SIG-M5 treated with dmso at 0.1 percent for 504 hours (cell line): Measurements from ENCODE around the gene PARD3B.

ENCODE experiments used
- DNase-seq: peaks from one replicate; lab custom pipeline; 2025; ENCODE audit not compliant: unreplicated experiment; lab: John Stamatoyannopoulos, UW

Gene PARD3B

DNA sequence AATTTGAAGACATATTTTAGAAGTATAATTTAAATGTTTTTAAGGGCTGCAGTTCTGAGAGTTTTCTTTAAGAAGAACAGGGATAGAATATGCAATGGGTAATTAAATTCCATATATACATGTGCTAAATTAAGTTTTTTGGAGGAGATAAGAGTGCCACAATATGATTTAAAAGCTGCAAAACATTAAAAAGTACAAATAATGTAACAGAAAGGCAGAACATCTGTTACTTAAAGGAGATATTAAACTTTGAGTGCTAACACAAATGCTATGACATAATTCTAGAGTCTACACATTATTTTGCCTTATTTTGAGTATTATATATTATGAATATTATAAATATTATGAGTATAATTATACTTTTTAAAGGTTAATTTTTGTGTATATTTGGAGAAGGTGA lies 102.4 kb downstream of the PARD3B start:
- DNase-seq = no peak

DNA sequence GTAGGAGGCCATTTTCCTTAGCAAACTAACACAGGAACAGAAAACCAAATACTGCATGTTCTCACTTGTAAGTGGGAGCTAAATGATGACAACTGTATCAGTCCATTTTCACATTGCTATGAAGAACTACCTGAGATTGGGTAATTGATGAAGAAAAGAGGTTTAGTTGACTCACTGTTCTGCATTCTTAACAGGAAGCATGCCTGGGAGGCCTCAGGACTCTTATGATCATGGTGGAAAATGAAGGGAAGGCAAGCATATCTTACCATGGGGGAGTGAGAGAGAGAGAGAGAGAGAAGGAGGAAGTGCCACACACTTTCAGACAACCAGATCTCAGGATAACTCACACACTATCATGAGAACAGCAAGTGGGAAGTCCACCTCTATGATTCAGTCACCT lies 105.3 kb downstream of the PARD3B start:
- DNase-seq = no peak

DNA sequence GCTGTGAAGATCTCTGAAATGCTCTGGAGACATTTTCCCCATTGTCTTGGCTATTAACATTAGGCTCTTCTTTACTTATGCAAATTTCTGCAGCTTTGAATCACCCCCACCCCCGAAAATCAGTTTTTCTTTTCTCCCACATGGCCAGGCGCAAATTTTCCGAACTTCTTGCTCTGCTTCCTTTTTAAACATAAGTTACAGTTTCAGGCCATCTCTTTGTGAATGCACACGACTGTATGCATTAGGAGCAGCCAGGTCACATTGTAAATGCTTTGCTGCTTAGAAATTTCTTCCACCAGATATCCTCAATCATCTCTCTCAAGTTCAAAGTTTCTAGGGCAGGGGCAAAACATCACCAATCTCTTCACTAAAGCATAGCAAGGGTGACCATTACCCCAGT lies 106.8 kb downstream of the PARD3B start:
- DNase-seq = no peak

DNA sequence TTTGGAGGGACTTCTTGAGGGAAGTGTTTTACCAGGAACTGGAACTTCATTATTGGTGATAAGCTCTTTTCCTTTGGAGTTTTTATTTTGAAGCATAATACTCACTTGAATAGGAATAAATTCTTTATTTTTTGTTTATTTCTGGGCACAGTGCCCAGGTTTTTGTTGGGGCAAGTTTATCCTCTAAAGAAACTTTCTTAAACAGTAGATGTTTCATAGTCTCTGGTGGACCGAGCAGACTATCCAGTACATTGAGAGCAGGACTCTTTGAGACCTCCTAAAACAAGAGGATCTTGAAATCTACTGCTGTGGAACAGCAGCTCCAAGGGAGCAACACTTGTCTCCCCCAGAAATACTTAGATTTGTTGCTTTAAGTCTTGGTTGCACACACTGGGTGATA lies 109.4 kb downstream of the PARD3B start:
- DNase-seq = no peak

DNA sequence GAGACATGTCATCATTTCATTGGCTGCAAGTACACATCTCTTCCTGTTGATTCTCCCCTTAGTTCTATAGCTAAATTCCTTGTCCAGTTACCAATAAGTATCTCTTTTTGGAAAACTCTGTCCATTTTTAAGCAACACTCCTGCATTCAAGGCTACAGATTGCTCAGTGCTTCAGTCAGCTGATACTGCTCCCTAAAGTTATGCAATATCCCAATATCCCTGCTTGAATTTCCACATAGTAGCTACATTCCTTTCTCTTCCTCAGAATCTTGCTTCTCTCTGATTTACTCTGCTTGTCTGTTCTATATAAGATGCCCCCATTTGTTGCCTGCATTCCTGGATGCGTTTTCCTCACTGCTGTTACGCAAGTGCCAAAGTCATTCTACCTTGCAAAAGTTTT lies 109.8 kb downstream of the PARD3B start:
- DNase-seq = no peak

DNA sequence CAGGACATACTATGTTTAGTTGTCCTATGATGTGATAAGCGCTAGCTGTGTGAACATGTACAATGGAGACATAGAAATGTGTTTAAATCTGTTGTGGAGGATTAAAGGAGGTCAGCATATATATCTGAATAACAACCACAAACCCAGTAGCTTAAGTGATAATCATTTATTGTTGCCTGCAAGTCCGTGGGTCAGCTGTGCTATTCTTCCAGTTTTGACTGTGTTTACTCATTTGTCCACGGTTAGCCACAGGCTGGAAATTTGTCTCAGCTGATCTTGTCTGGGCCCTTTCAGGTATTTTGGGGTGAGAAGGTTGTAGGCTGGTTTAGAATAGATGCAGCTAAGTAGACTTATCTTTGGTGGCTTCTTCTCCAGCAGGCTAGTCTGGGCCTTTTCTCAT lies 110.4 kb downstream of the PARD3B start:
- no peak for DNase-seq

DNA sequence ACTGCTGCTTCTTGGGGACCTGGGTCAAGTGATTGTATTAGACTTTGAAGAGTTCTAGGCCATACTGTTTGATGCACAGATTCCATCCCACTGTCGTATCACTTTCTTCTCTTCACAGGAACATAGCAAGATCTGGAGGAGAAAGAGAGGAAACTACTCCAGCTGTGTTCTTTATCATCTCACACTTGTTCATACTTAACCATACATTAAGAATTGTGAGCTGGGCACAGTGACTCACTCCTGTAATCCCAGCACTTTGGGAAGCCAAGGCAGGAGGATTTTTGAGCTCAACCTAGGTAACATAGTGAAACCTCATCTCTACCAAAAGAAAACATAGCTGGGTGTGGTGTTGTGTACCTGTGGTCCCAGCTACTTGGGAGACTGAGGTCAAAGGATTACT lies 111.7 kb downstream of the PARD3B start:
- DNase-seq = no peak

DNA sequence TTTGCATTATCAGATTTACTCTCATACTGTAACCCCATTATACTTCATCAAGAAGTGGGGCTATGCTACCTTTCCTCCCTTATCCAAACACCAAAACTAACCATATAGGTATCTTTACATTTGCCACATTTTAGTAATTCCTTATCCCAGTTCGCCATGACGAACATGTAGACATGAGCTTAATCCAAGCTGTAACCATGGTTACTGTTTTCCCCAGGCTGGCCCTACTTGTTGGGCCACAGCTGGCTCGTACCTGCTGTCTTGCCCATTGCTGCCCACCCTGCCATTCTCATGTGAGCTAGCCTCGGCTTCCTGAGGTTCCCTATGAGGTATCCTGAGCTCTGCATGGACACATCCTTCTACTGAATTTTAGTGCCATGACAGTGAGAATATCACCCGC lies 117.7 kb downstream of the PARD3B start:
- no peak for DNase-seq

DNA sequence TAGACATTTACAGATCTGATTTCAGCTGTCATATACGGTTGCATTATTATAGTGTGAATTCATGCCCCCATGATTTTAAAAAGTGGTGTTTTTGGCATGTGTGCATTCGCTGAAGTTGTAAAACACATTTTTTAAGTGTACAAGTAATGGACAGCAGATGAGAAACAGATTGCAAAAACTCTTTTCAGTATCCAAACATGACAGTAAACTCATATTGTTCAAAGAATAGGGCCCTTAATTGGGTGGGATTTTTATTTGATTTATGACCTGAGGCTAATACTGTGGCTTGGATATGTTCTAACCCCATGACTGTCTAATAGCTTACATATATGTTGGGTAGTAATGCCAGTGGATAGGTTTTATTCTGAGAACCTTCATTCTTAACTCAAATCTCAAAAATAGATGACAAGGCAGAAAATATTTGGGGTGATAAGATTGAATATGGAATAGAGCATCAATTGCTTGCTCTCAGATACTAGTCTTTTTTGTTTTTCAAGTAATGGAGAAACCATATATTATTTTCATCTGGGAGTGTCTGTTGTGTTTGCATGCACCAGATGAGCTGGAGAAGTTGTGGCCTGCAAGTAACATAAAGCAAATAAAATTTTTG lies 118.6 kb downstream of the PARD3B start:
- no peak for DNase-seq

DNA sequence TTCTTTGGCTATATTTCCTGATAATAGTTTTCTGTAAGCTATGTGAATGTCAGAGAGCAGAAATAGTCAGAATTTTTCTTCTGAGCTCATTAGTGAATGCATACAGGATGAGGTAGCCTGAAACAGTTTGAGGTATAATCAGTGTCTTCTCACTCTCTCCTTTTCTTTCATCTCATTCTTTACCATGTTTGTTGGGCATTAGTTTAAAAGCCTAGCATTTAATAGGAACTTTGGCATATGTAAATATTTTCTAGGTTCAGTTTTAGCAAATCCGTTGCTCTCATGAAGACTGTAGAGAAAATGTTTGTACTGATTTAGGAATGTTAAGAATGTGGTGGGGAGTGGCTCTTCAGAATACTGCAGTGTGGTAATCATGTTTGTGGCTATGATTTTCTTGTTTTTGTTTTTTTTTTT lies 119.4 kb downstream of the PARD3B start:
- no peak for DNase-seq

DNA sequence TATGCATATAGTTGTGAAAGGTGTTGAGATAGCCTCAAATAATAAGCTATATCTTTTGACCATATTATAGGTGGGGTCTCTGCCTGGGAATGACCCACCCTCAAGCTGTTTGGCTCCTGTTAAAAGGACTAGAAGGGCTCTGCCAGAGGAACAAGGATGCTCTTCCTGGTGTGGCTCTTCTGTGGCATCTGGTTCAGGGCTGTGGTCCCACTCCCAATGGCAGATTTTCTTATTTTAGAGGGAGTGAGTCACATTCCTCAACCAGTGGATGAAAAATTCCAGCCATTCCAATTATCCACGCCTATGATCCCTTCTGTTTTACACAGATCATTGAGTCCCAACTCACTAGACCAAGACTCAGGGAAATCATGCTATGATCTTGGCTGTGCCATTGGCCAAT lies 119.9 kb downstream of the PARD3B start:
- DNase-seq = no peak

DNA sequence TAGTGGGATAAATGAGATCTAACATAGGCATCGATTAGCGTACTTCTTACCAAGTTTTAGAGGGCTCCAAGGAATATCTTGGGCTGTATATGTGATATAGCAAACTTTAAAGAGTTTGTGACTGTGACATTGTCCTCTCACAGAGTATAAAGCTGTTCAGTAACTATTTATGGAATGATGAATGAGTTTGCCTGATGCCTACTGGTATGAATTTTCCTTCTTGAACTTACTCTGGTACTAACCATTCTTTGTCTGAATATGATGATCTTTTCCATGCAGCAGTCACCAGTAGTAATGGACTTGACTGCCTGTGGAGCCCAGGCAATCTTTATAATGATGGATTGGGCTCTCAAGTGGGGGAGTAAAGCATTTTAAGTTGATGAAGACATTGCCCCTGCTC lies 120.5 kb downstream of the PARD3B start:
- no peak for DNase-seq

DNA sequence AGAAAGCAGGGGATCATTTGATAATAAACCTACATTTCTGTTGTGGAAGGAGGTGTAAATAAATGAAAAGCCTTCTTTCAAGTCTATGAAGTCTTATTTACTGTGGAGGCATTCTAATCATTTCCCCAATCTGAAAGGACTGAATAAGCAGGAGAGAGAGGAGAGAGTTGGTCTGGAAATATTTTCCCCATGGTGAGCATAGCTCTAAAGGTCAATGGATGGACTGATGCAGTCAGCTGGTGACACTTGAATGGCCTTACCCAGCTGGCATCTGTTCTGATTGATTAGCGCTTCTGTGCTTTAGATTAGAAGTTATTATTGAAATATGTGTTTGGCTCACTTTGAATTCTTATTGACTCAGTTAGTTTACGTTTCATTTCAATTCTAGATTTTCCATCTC lies 122.7 kb downstream of the PARD3B start:
- DNase-seq = no peak

DNA sequence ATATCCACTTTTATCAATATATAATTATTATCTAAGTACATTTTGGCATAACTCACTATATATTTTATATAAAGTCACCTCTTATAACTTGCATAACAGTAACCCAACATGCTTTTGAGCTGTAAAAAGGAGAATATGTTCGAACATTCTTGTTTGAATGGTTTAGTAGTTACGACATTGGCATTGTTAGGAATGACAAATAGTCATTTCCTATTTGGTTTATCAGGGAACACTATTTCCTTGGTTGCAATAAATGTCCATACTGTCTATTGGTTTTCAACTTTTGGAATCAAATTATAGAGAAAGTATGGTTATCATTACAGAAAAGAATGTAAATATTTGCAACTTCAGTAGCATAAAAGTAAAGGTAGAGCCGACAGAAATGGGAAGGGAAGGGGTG lies 124.1 kb downstream of the PARD3B start:
- DNase-seq = no peak

DNA sequence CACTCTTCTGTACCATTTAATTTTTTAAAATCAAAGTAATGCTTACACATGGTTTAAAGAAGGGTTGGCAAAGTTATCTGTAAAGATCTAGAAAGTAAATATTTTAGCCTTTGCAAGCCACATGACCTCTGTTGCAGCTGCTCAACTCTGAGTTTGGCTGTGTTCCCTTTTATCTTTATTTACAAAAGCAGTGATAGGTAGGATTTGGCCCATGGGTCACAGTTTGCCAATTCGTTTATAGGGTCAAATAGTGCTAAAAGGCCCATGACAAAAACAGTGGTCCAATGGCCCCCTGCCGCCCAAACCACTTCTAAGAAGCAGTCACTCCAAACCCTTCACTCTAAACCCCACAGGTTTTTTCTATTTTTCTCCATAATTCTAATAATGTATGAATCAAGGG lies 124.8 kb downstream of the PARD3B start:
- DNase-seq = no peak

DNA sequence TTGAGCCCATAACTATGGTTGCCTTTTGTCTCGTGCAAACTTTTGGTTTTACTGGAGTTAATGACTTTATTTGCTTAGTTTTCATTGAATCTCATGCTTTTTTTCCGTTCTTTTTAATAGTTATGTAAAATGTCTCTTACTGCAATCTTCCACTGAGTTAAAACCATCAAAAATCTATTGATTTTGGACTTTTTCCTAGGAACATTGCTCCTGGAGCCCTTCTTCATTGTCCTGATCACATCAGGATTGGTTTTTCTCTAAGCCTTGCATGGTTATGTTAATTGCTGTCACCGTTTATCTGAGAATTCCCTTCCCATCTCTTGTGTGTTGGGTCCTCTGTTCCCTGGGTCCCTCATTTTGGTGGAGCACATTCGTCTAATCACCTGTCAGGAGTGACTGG lies 125.5 kb downstream of the PARD3B start:
- no peak for DNase-seq

DNA sequence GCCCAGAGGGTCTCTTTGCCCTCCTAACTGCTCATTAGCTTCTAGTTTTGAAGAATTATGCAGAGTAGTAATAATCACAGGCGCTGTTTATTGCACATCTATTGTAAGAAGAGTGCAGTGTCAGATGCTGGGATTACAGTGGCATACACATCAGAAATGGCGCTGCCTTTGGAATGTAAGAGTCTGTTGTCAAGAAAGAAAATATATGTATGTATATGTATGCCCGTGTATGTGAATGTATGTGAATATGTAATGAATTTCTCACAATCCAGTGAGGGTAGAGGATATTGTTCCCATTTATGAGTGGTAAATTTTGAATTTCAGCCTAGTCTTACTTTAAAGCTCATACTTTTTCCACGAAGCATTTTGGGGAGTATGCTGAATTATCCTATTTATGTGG lies 127.5 kb downstream of the PARD3B start:
- no peak for DNase-seq

DNA sequence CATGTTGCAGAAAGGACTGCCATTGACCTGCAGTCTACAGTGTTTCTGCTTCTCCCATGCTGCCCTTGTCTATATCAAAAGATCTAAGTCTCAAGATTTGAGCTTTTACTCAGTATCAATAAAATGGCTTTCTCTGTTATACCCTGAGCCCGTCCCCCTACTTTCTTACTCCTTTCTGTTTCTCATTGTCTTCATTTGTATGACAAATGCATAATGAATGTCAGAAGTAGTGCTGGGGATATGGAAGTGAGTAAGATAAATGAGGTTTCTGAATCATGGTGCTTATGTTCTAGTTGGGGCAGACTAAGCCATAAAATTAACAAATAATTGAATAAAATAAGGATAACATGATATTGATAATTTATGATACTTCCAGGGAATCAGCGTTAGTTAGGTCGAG lies 128.6 kb downstream of the PARD3B start:
- no peak for DNase-seq

DNA sequence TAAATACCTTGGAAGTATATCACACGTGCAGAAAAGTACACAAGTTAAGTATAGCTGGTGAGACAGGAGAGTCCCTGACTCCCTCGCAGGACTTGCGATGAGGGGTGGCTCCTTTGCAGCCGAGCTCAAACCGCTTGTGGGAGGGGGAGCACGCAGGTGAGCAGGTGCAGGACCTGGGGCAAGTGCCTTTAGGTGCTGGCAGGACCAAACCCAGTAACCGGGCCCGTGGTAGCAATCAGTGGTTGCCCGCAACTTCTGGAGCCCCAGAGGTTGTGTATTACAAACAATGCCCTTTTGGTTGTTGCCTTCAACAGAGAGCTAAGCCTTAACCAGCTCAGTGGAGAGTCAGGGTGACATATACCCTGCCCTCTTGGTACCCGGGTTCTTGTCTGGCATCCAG lies 132.8 kb downstream of the PARD3B start:
- no peak for DNase-seq

DNA sequence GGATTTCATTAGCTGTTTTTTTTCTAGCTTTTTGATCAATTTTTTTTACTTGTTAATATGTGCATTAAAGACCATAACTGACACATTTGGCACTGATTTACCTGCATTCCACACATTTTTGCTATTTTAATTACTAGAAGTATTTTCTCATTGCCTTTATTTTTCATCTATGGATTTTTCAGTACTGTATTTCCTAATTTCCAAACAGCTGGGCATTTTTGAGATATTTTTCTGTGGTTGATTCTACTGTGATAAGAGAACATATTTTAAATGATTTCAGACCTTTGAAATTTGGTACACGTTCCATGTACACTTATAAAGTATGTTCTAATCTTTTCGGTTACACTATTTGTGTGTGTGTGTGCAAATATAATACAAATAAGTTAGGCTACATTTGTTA lies 135.3 kb downstream of the PARD3B start:
- no peak for DNase-seq

DNA sequence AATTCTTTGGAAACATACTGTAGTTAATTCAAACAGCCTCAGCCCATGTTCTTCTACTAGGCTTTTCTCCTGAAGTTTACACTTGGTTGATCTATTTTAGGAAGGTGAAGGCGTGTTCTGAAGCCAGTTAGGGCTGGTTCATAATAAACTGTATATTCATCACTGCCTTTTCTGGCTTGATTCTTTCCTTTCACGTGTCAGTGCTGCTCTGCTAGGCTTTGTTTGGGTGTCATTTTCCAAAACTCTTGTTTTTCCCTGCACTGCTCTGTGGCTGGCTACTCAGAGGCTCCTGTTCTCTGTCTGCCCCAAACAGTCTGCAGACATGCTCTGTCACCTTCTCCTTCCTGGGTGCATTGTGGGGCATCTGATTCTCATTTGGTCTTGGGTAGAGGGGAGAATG lies 136.1 kb downstream of the PARD3B start:
- DNase-seq = no peak

DNA sequence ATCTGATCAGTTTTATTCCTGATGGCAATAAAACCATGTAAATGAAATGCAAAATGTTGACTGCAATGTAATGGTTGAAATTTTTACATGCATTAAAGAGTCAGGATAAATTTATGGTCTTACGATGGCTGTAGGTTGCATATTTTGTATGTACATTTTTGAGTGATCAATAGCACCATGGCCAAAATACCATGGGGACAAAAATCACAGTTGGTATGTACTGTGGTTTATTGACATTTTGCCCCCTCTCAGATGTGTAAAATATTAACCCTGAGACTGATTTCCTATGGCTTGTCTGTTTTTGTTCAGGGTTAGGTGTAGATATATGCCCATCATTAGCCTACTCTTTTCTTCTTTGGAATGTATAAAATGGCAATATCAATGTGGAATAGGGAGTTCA lies 138.1 kb downstream of the PARD3B start:
- no peak for DNase-seq

DNA sequence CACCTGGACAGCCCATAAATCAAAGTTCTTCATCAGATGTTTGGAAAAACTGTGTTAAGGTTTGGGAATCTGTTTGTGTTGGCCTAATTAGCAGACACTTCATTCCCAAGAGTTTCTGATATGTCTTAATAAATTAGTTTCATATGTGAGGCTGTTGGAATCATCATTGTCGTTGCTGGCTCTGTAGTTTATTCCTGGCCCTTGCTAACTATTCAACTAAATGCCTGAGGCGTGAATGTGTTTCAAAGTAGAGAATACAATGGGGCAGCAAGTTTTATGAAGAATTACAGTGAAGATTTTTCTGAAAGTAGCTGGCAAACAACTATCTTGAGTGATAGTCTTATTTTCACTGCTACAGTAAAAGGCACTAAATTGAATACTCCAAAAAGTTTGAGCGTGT lies 141.1 kb downstream of the PARD3B start:
- no peak for DNase-seq

DNA sequence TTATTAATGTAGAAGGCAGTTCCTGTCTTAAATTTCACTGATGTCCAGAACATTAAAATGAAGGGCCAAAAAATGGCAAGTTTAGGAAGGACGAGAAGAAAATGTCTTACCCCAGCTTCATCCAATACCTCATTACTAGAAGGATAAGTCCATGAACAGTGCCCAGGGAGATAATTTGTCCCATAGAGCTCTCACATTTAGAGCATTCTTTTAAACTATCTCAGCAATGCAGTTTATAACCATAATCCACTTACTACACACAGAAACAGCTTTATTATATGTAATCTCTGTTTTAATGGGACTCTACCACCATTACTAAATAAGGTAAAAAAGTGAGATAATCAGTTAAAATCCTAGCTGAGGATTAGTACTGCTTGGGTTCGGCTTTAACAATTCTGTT lies 142.5 kb downstream of the PARD3B start:
- DNase-seq = no peak
